GM12892 (cell line): Measurements from ENCODE around the gene NPPA.
"Not testable (repeated sequence)": the region's sequence is repeated elsewhere in the genome, so short reads cannot be mapped to it uniquely, and the experiment has no call there.

Experiments
- DNase-seq: peaks from one replicate; pipeline ENCODE4 v3.0.0; 2011; ENCODE audit not compliant: insufficient read length
- FAIRE-seq: peaks from 2 replicates; lab custom pipeline; 2011; peaks lifted over from hg19 to GRCh38; lab: Jason Lieb, UNC
- POLR2A ChIP-seq: IDR thresholded peaks from 2 replicates; pipeline ENCODE4 v1.6.1; 2011; ENCODE audit warnings: low read depth, low read length, control low read depth
- POLR2AphosphoS5 ChIP-seq: IDR thresholded peaks from 2 replicates; pipeline ENCODE4 v1.6.1; 2011; ENCODE audit warnings: low read depth, low read length, control low read depth
- TAF1 ChIP-seq: IDR thresholded peaks from 2 replicates; pipeline ENCODE4 v1.6.1; 2011; ENCODE audit warnings: low read depth, mild to moderate bottlenecking, control low read depth, low read length, borderline replicate concordance

NPPA gene

DNA sequence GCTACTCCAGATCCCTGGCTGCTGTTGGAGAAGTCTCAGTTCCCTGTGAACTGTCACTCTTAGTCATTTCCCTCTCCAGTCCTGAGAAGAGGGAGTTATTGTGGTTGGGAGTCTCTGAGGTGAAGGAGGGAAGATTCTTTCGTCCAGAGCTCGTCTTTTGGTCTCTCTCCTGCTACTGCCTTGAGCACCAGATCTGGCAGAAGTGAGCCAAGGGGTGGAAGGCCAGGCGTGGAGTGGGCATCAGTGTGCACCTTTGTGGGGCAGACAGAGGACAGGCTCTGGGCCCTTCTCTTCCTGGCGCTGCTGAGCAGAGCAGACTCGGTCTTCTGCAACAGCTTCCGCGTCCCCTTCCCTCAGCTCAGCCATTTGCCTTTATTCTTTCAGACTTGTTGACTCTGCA, 22.5 kb downstream of the NPPA start:
- FAIRE-seq (no peak), DNase-seq (no peak)
- no peak for TF ChIP-seq POLR2A
- TF ChIP-seq TAF1 = no peak
- TF ChIP-seq POLR2AphosphoS5 = no peak

DNA sequence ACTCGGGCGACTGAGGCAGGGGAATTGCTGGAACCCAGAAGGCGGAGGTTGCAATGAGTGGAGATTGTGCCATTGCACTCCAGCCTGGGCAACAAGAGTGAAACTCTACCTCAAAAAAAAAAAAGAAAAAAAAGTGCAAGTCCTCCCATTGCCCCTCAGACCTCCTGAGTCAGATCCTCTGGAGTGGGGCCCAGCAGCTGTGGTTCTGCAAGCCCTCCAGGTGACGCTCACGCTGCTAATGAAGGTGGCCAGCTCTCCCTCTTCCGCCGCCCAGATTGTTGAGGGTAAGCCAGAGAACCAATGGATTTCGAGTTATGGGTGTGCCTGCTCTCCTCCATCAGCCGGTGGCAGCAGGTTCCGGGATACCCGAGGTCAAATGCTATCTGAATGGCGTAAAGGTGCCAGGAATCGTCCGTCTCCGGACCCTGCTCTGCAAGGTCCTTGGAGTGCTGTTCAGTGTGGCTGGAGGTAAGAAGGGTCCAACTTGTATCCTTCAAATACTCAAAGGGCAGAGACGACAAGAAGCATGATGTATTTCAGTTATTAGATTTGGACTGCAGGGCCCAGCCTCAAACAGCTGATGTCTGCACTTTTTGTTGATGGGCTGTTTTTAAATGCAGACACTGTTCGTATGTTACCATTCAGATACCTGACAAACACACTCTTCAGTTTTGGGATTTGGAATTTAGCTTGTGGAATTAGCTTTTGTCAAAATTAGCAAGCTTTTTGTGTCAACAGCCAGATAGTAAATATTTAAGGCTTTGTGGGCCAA, 24.0 kb downstream of the NPPA start:
- TF ChIP-seq POLR2A = no peak
- no peak for TF ChIP-seq POLR2AphosphoS5
- no peak for TF ChIP-seq TAF1
- DNase-seq (no peak), FAIRE-seq (no peak)

DNA sequence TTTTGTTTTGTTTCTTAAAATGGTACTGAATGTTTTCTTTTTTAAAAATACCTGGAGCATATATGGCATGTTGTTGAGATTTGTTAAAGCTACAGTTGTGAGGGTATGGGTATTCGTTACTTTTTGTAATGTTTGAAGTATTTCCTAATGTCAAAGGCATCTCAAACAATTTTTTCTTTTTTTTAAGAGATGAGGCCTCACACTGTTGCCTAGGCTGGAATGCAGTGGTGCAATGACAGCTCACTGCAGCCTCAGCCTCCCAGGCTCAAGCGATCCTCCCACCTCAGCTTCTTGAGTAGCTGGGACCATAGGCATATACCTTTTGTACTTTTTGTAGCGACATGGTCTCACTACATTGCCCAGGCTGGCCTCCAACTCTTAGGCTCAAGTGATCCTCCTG, 25.5 kb downstream of the NPPA start:
- FAIRE-seq = no peak
- no peak for DNase-seq

DNA sequence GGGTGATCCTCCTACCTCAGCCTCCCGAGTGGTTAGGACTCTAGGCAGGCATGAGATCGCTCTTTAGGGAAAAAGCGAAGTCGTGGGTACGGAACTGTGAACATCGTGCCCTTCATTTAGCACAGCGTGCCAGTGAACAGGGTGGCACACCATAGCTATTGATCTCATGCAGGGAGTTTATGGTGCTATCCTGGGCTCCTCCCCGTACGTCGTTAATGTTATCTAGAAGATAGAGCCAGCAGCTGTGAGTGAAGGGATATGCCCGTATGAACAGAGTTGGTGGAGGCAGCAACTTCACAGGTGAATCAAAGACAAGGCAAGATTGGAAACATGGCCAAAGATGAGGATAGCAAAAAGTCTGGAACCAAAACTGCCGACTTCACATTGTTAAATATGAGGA, 30.4 kb downstream of the NPPA start:
- FAIRE-seq = no peak
- no peak for DNase-seq
- TF ChIP-seq POLR2AphosphoS5 (no peak), POLR2A (no peak), TAF1 (no peak)

More for the DNA sequence above, 25.5 kb downstream of the NPPA start:
- TF ChIP-seq TAF1 (no peak), POLR2A (no peak), POLR2AphosphoS5 (no peak)

DNA sequence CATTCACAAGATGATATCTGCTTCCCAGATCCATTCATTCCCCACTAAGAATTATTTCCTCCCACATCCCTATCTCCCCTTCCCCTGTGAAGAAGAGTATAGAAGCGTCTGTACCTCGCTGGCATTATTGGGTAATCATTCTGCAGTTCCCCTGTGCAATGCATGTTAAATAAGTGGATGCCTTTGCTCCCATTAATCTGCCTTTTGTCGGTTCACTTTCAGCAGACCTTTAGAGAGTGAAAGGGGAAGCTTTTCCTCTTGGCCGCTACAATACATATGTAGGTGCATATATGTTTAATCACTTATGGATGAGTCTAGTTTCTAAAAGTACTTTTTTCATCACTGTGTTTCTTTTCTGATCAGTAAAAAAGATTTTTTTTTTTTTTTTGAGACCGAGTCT, 34.6 kb downstream of the NPPA start:
- DNase-seq (no peak), FAIRE-seq (no peak)
- TF ChIP-seq POLR2AphosphoS5 (no peak), TAF1 (no peak), POLR2A (no peak)

DNA sequence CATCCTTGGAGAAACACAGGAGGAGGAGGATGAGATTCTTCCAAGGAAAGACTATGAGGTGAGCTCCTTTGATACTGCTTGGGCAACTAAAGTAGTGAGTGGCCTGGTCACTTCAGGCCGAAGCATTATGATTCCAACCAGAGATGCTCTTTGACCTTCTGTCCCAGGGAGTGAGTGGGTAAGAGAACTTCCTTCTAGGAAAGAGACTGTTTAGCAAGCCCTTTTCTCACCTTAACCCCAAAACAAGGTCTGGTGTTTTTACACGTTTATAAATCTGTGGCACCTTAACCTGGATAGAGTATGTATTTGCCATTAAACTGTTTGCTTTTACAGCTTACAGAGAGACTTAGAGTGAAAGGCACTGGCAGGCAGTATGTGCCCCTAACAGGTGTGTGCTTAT, 40.5 kb downstream of the NPPA start:
- DNase-seq = no peak
- TF ChIP-seq POLR2A (no peak), POLR2AphosphoS5 (no peak), TAF1 (no peak)
- FAIRE-seq = no peak

DNA sequence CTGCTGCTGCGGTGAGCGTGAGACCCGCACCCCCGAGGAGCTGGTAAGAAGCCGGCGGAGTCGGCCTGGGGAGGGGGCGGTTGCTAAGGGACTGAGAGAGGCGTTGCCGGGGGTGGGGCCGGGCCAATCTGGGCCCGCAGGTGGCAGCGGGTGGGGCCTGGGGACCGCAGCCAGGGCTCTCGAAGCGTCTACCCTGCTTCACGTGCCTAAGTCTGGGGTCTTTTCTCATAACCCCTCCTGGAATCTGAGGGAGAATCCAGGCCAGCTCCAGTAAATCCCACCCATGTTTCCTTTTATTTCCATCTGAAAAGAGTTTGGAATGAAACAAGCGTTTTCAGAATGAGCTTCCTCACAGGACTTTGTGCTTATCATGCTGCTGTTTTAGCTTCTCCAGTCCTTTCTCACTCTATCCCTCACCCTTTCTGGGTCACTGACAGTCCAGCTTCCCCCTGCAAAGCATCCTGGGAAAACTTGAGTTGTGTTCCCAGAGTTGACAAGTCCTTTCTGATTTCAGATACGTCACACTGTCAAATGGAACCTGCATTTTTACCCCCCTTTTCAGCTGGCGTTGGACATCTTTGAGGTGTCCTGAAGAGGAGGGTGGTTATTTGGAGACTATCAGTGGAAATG, 41.2 kb downstream of the NPPA start:
- no peak for FAIRE-seq
- DNase-seq = peak; percentile 78
- no peak for TF ChIP-seq POLR2AphosphoS5

DNA sequence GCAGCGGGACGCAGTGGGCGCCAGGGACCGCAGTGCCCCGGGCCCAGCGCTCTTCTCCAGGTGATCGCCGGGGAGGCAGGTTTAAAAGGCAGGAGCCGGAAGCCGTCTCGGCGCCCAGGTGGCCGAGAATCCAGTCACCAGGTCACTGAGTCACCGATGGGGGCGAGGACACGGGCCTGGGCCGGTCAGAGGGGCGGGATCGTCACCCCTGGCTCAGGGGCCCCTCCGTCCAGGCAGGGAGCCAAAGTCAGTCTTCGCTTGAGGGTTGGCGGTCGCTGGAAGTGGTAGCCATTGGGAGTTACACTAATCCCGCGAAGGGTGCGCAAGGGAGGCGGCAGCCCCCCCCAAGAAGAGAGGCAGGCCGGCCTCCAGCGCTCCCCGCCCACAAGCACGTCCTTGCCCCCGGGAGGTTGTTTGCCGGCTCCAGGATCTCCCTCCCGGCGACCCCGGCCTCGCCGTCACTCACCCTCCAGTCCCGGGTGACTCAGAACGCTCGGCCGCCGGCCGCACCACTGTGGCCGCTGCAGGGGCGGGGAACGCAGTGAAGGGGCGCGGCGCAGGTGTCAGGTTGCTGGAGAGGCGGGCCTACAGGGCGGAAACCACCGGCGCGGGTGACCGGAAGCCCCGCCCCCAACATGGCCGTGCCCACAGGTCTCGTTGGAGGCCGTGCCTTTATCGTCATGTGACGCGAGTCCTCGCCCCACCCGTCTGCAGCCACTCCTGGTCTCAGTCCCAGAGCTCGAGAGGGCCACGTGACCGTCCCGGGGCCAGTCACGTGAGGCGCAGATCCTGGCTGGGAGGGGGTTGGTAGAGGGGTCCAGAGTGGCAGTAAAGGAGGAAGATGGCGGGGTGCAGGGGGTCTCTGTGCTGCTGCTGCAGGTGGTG, 41.9 kb downstream of the NPPA start, which contains the start of the genes CLCN6 and MTHFR:
Gene CLCN6, plus strand, starts transcription at position 770 of the 885 bp plus-strand sequence. Its CDS starts 72 bp downstream, at position 842.
Gene MTHFR, minus strand, starts transcription at position 543 of the 885 bp plus-strand sequence. CDS start 2,848 bp downstream, outside the sequence.
- peak; percentile 97 for DNase-seq
- peak; percentile 98 for FAIRE-seq
- TF ChIP-seq TAF1 = peak; percentile 53; the same call in 1 of the 2 replicates
- TF ChIP-seq POLR2A = peak; percentile 76; the same call in 1 of the 2 replicates
- peak; percentile 61 for TF ChIP-seq POLR2AphosphoS5

DNA sequence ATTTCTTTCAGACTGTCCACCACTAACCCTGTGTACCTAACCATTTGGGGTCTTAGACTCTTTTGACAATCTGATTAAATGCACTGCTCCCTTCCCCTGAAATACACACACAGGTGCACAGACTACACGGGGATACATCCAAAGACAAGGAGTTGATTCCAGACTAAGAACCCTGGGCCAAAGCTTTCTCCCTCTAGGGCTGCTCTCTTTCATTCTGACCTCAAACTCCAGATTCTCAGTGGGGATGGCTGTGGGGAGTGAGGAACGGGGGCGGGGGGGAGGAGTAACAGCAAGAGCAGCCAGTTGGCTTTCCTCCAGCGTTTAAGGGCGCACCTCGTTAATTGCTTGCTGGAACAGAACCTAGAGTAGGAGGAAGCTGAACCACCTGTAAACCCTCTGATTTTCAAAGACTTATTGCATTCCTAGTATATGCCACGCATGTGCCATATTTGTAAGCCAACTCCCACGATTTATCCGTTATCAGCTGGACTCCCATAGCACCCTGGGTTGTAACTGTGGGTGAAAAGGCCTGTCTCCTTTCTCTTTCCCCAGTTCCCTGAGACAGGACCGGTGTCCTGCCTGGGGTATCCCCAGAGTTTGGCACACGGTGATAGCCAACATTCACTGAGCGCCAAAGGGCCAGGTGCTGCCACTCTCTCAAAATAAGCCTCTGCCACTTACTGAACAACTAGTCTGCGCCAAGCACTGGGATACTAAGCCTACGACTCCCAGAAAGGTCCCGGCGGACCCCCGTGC, 42.7 kb downstream of the NPPA start:
- TF ChIP-seq TAF1 = no peak
- no peak for TF ChIP-seq POLR2A
- no peak for TF ChIP-seq POLR2AphosphoS5
- FAIRE-seq (peak; percentile 72), DNase-seq (no peak)

DNA sequence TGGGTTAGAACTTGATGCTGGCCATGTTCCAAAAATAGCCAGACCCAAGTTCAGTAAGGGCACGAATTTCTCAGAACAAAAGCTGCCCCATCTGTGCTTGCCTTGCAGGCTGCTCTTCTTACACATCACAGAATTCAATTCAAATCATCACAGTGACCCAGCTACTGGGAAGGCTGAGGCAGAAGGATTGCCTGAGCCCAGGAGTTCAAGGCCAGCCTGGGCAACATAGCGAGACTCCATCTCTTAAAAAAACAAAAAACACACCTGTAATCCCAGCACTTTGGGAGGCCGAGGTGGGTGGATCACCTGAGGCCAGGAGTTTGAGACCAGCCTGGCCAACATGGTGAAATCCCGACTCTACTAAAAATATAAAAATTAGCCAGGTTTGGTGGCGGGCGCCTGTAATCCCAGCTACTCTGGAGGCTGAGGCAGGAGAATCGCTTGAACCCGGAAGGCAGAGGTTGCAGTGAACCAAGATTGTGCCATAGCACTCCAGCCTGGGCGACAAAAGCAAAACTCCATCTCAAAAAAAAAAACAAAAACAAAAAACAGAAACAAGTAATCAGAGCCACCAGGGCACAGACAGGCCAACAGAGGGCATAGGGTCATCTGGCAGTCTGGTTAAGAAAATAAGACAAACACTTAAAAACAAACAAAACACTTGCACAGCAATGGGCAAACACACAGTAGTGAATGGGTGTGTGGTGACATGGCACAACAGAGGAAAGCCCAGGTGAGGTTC, 43.5 kb downstream of the NPPA start:
- FAIRE-seq, DNase-seq: not testable (repeated sequence)
